B cell (primary cell): ENCODE measurements around the gene FERMT3. TPM values are rescaled to one million over a fixed set of nuclear protein-coding genes. Genes with fewer than 3 reads are reported as not detected.

ENCODE experiments used
- ATAC-seq: fragments of 200-7000 bp; cut with Tn5 transposase; one replicate; pipeline ENCODE4 v1.10.0; 2021; ENCODE audit warnings: low read depth, mild to moderate bottlenecking, moderate number of reproducible peaks, moderate library complexity
- CTCF ChIA-PET: fragments of 350-600 bp; sonication (Branson Sonifier 250); formaldehyde crosslinking; loops from one replicate; lab custom pipeline; 2021; ENCODE audit warnings: antibody characterized with exemption, inconsistent platforms; lab: Charles Lee
- POLR2A ChIA-PET: fragments of 350-600 bp; sonication (Branson Sonifier 250); formaldehyde crosslinking; loops from one replicate; lab custom pipeline; 2021; ENCODE audit warnings: antibody characterized with exemption; lab: Charles Lee
- DNase-seq: peaks from one replicate; pipeline ENCODE4 v3.0.0; 2013
- H2AFZ ChIP-seq: 2 replicates; pipeline ENCODE4 v1.6.1; 2012; ENCODE audit warnings: mild to moderate bottlenecking, low read depth, low read length; ENCODE audit not compliant: insufficient read depth, poor library complexity, severe bottlenecking
- H3K27ac ChIP-seq, 2 donors: 1 replicate in 1 of 2; 2 replicates in 1 of 2; pipeline ENCODE4 v1.5.1; 2012 to 2013; ENCODE audit warnings: low read length in 2 of 2, mild to moderate bottlenecking in 2 of 2, moderate library complexity in 1 of 2
- H3K27me3 ChIP-seq, 4 experiments: fragments of 200-600 bp in 1 of 4; sonication (generic) in 1 of 4; replicated peaks in 1 of 4; 1 replicate in 2 of 4; 2 replicates in 2 of 4; pipeline versions ENCODE4 v1.6.1 to v1.7.0; 2013 to 2016; ENCODE audit warnings: low read length in 3 of 4, mild to moderate bottlenecking in 2 of 4, mixed read lengths in 1 of 4, moderate library complexity in 1 of 4; ENCODE audit not compliant: insufficient read depth in 4 of 4, control insufficient read depth in 3 of 4; ENCODE audit errors: control extremely low read depth in 1 of 4
- H3K36me3 ChIP-seq, 2 experiments: replicated peaks in 1 of 2; 1 replicate in 1 of 2; 2 replicates in 1 of 2; pipeline versions ENCODE4 v1.6.1 to v1.7.1; 2013; ENCODE audit warnings: low read length in 1 of 2; ENCODE audit not compliant: insufficient read depth in 2 of 2, control insufficient read depth in 1 of 2; ENCODE audit errors: control extremely low read depth in 1 of 2, extremely low read depth in 1 of 2
- H3K4me1 ChIP-seq, 2 donors: fragments of 200-600 bp in 1 of 2; sonication (generic) in 1 of 2; 1 replicate in 1 of 2; 2 replicates in 1 of 2; pipeline versions ENCODE4 v1.5.1 to v1.6.1; 2013 to 2017; ENCODE audit warnings: low read length in 2 of 2; ENCODE audit not compliant: control insufficient read depth in 2 of 2, insufficient read depth in 2 of 2
- H3K4me2 ChIP-seq: replicated peaks from 2 replicates; pipeline ENCODE3; 2012; ENCODE audit warnings: mild to moderate bottlenecking, low read depth, low read length; ENCODE audit not compliant: poor library complexity, severe bottlenecking
- H3K4me3 ChIP-seq, 5 experiments: fragments of 200-600 bp in 1 of 5; sonication (generic) in 1 of 5; 1 replicate in 3 of 5; 2 replicates in 2 of 5; pipeline versions ENCODE4 v1.5.1 to v1.7.0; 2011 to 2016; ENCODE audit warnings: low read length in 4 of 5, mild to moderate bottlenecking in 4 of 5, low read depth in 2 of 5, control low read depth in 1 of 5, moderate library complexity in 1 of 5; ENCODE audit not compliant: insufficient read depth in 1 of 5; ENCODE audit errors: control extremely low read depth in 1 of 5, extremely low read depth in 1 of 5
- H3K79me2 ChIP-seq: fragments of 200-600 bp; sonication (generic); one replicate; pipeline ENCODE4 v1.6.0; 2016; ENCODE audit warnings: low read length; ENCODE audit not compliant: control insufficient read depth, insufficient read depth
- H3K9ac ChIP-seq: fragments of 200-600 bp; sonication (generic); 2 replicates; pipeline ENCODE4 v1.6.1; 2017; ENCODE audit warnings: mild to moderate bottlenecking, low read length, moderate library complexity
- H3K9me3 ChIP-seq, 3 donors: one replicate each; pipeline versions ENCODE4 v1.6.1 to v1.7.1; 2013; ENCODE audit warnings: low read length in 2 of 3; ENCODE audit not compliant: control insufficient read depth in 2 of 3, insufficient read depth in 1 of 3; ENCODE audit errors: control extremely low read depth in 1 of 3
- H4K20me1 ChIP-seq: 2 replicates; pipeline ENCODE4 v1.6.0; 2012; ENCODE audit warnings: mild to moderate bottlenecking, low read length; ENCODE audit not compliant: insufficient read depth, control insufficient read depth, poor library complexity, severe bottlenecking
- H3K27ac Mint-ChIP-seq: one replicate; pipeline ENCODE4 v1.8.0; 2021; ENCODE audit warnings: mixed read lengths
- H3K27me3 Mint-ChIP-seq: one replicate; pipeline ENCODE4 v1.8.0; 2021; ENCODE audit warnings: mixed read lengths
- H3K4me1 Mint-ChIP-seq: one replicate; pipeline ENCODE4 v1.8.0; 2021; ENCODE audit warnings: mixed read lengths
- H3K4me3 Mint-ChIP-seq: one replicate; pipeline ENCODE4 v1.8.0; 2021; ENCODE audit warnings: mixed read lengths
- H3K9me3 Mint-ChIP-seq: one replicate; pipeline ENCODE4 v1.8.0; 2022; ENCODE audit warnings: mixed read lengths; ENCODE audit not compliant: insufficient read depth
- CTCF ChIP-seq: fragments of 200-600 bp; IDR thresholded peaks from one replicate; pipeline ENCODE4 v1.8.0; 2022; ENCODE audit warnings: antibody characterized with exemption, mild to moderate bottlenecking
- EZH2 ChIP-seq: IDR thresholded peaks from 2 replicates; pipeline ENCODE4 v1.6.1; 2012; ENCODE audit warnings: borderline replicate concordance, low read depth, mild to moderate bottlenecking, moderate library complexity, low read length; ENCODE audit not compliant: insufficient read depth, poor library complexity, severe bottlenecking
- WGBS: methylation state at CpG from one replicate; pipeline ENCODE4 v1.1.5; 2013; ENCODE audit warnings: missing lambda C conversion rate; ENCODE audit not compliant: insufficient coverage; 5-methylcytosine and 5-hydroxymethylcytosine counted together
- intact Hi-C: fragments of 100-400 bp; cut with micrococcal nuclease; formaldehyde crosslinking; loops from one replicate; pipeline ENCODE4 v1.10.0; 2022
- polyA plus RNA-seq: library from polyadenylated mRNA; depleted of rRNA; stranded (reverse); fragments of >200 nt; gene quantifications from 2 replicates; pipeline ENCODE4 v1.2.3, GENCODE V29; 2012
- total RNA-seq, 2 donors: library from RNA; stranded (reverse); fragments of 120-200 nt in 1 of 2; gene quantifications; 1 replicate in 1 of 2; 2 replicates in 1 of 2; pipeline versions ENCODE4 v1.2.3 to v1.2.4, GENCODE V29; 2013 to 2022

FERMT3 gene
- total and polyA plus RNA-seq, 2 donors (not counting 1 experiment from before 2014, with no cell fraction given): 96.2 to 170 TPM

GRCh38 chr11:64235437-64236161, 29.1 kb downstream of the FERMT3 start:
- Mint-ChIP-seq H3K4me3 (peak overlapping the region; percentile 96), H3K27ac (peak overlapping the region; percentile 96), H3K4me1 (peaks cover 63% of the 10 kb centered on the region), H3K9me3 (no peaks in the 10 kb centered on the region), H3K27me3 (no peaks in the 10 kb centered on the region)
- peak overlapping the region; percentile 53 to 84 (median 67) for H3K4me3 ChIP-seq
- peaks cover 0 to 27% of the 10 kb centered on the region in 2 experiments for H3K36me3 ChIP-seq
- ATAC-seq (no peak), DNase-seq (no peak)
- H3K27ac ChIP-seq: peak overlapping the region; percentile 65 to 85
- peak overlapping the region; percentile 89 for H3K9ac ChIP-seq
- peak overlapping the region; percentile 99 for H3K4me2 ChIP-seq
- no peaks in the 10 kb centered on the region for H3K9me3 ChIP-seq
- intact Hi-C loops: no loop called here
- H3K4me1 ChIP-seq: peaks cover 36 to 73% of the 10 kb centered on the region in 2 donors
- peaks cover 25% of the 10 kb centered on the region for H4K20me1 ChIP-seq
- peak overlapping the region; percentile 64 for H2AFZ ChIP-seq
- TF ChIP-seq CTCF: no peak
- no peak for TF ChIP-seq EZH2
- POLR2A ChIA-PET: interaction anchor here (0.9 to 2.7 kb wide), 3 partner anchors 10 to 608 kb away, joined by 3 to 8 read pairs (median 6); partner anchors contain the start of gene FERMT3
- WGBS: 91% methylated on average over 12 of the region's 12 CpGs
- H3K27me3 ChIP-seq: no peaks in the 10 kb centered on the region
- H3K79me2 ChIP-seq: peaks cover 23% of the 10 kb centered on the region
- CTCF ChIA-PET: interaction anchor here (1.0 to 2.2 kb wide), 4 partner anchors 29 to 65 kb away, joined by 3 to 10 read pairs (median 4); partner anchors contain the start of gene FERMT3

- Histone ChIP-seq H3K4me2 (peak overlapping the region; percentile 38), H3K36me3 (peaks cover 0 to 28% of the 10 kb centered on the region in 2 experiments), H4K20me1 (peaks cover 26% of the 10 kb centered on the region), H3K9me3 (no peaks in the 10 kb centered on the region), H3K27me3 (no peaks in the 10 kb centered on the region), H3K4me3 (no peak overlapping the region), H3K4me1 (peaks cover 33 to 67% of the 10 kb centered on the region in 2 donors), H3K79me2 (peaks cover 24% of the 10 kb centered on the region), H3K27ac (peak overlapping the region in 1 of 2 donors; percentile 98), H2AFZ (no peak overlapping the region), H3K9ac (no peak overlapping the region)
- intact Hi-C loops: no loop called here
- TF ChIP-seq EZH2: no peak
- no peak for TF ChIP-seq CTCF
- H3K27ac Mint-ChIP-seq: peak overlapping the region; percentile 56
- peak overlapping the region; percentile 53 for H3K4me3 Mint-ChIP-seq
- ChIA-PET CTCF (interaction anchor here (0.8 to 1.2 kb wide), 3 partner anchors 12 to 30 kb away, joined by 3 read pairs; no protein-coding TSS in a partner anchor), POLR2A (interaction anchor here (1.0 to 2.7 kb wide), 3 partner anchors 8 to 54 kb away, joined by 3 to 8 read pairs (median 4); no protein-coding TSS in a partner anchor)
- no peak for ATAC-seq
- peaks cover 57% of the 10 kb centered on the region for H3K4me1 Mint-ChIP-seq
- 97% methylated on average over 10 of the region's 12 CpGs for WGBS
- no peaks in the 10 kb centered on the region for H3K27me3 Mint-ChIP-seq
- H3K9me3 Mint-ChIP-seq: no peaks in the 10 kb centered on the region
- DNase-seq: no peak
These were observed 31.0 kb downstream of the FERMT3 start for GRCh38 chr11:64237484-64237951.
